Endothelial cell (in vitro differentiated cells): ENCODE results near the gene RSRP1. TPM values are rescaled to one million over a fixed set of nuclear protein-coding genes. Genes with fewer than 3 reads are reported as not detected.

Experiments
- DNase-seq: peaks from one replicate; pipeline ENCODE4 v3.0.0; 2021; ENCODE audit warnings: low spot score
- H3K27ac Mint-ChIP-seq: one replicate; pipeline ENCODE4 v1.8.0; 2021; ENCODE audit warnings: mixed read lengths, inconsistent platforms; ENCODE audit not compliant: unreplicated experiment
- H3K27me3 Mint-ChIP-seq: one replicate; pipeline ENCODE4 v1.8.0; 2021; ENCODE audit warnings: mild to moderate bottlenecking, moderate library complexity, mixed read lengths, inconsistent platforms; ENCODE audit not compliant: unreplicated experiment
- H3K36me3 Mint-ChIP-seq: one replicate; pipeline ENCODE4 v1.8.0; 2021; ENCODE audit warnings: mild to moderate bottlenecking, low read depth, mixed read lengths, inconsistent platforms; ENCODE audit not compliant: unreplicated experiment
- H3K4me1 Mint-ChIP-seq: one replicate; pipeline ENCODE4 v1.8.0; 2021; ENCODE audit warnings: mild to moderate bottlenecking, mixed read lengths, inconsistent platforms; ENCODE audit not compliant: unreplicated experiment
- H3K4me3 Mint-ChIP-seq: one replicate; pipeline ENCODE4 v1.8.0; 2021; ENCODE audit warnings: mild to moderate bottlenecking, mixed read lengths, inconsistent platforms; ENCODE audit not compliant: unreplicated experiment
- H3K9me3 Mint-ChIP-seq: one replicate; pipeline ENCODE4 v1.8.0; 2021; ENCODE audit warnings: mixed read lengths, inconsistent platforms; ENCODE audit not compliant: unreplicated experiment
- CTCF ChIP-seq: fragments of 200-600 bp; sonication (generic); IDR thresholded peaks from one replicate; pipeline ENCODE4 v1.5.0; 2021; ENCODE audit warnings: antibody characterized with exemption; ENCODE audit not compliant: unreplicated experiment
- total RNA-seq: library from RNA; stranded (reverse); fragmentation: NEBNext Ultra II Directional; extraction: Animal tissue kit (Norgen Biotek cat#: 25700); gene quantifications from one replicate; pipeline ENCODE4 v1.2.1, GENCODE V29; 2021; ENCODE audit not compliant: unreplicated experiment

The RSRP1 gene
- total RNA-seq, 1 donor from 2014 or later = 119 TPM

GRCh38 chr1:25212725-25213124 lies 34.5 kb downstream of the RSRP1 start:
- Mint-ChIP-seq H3K36me3 (peaks cover 7% of the 10 kb centered on the region), H3K4me3 (no peak overlapping the region), H3K4me1 (peaks cover 16% of the 10 kb centered on the region), H3K9me3 (no peaks in the 10 kb centered on the region), H3K27ac (no peak overlapping the region), H3K27me3 (peaks cover under 1% of the 10 kb centered on the region)
- no peak for TF ChIP-seq CTCF
- DNase-seq = no peak

DNA sequence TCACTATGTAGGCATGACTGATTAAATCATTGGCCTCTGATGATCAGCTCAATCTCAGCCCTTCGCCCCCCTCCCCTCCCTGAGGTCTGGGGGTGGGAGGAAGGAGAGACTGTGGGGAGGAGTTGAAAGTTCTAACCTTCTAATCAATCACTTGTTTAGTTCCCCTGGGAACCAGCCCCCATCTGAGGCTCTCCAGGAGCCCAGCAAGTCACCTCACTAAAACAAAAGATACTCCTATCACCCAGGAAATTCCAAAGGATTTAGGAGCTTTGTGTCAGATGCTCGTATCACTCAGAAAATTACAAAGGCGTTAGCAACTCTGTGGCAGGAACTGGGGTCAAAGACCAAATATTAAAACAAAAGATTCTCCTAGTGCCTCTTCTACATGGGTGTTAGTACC lies 36.5 kb downstream of the RSRP1 start:
- Mint-ChIP-seq H3K4me1 (peaks cover 14% of the 10 kb centered on the region), H3K36me3 (no peaks in the 10 kb centered on the region), H3K27ac (no peak overlapping the region), H3K27me3 (no peaks in the 10 kb centered on the region), H3K4me3 (no peak overlapping the region), H3K9me3 (no peaks in the 10 kb centered on the region)
- no peak for DNase-seq
- no peak for TF ChIP-seq CTCF

GRCh38 chr1:25209516-25209915 lies 37.7 kb downstream of the RSRP1 start:
- Mint-ChIP-seq H3K27me3 (no peaks in the 10 kb centered on the region), H3K4me1 (peaks cover 14% of the 10 kb centered on the region), H3K4me3 (no peak overlapping the region), H3K9me3 (no peaks in the 10 kb centered on the region), H3K36me3 (no peaks in the 10 kb centered on the region), H3K27ac (no peak overlapping the region)
- DNase-seq = no peak
- TF ChIP-seq CTCF = no peak

- Mint-ChIP-seq H3K4me3 (no peak overlapping the region), H3K36me3 (no peaks in the 10 kb centered on the region), H3K4me1 (peaks cover 14% of the 10 kb centered on the region), H3K9me3 (no peaks in the 10 kb centered on the region), H3K27me3 (no peaks in the 10 kb centered on the region), H3K27ac (no peak overlapping the region)
- no peak for TF ChIP-seq CTCF
- no peak for DNase-seq
Observed at GRCh38 chr1:25208561-25209222, 38.6 kb downstream of the RSRP1 start.

DNA sequence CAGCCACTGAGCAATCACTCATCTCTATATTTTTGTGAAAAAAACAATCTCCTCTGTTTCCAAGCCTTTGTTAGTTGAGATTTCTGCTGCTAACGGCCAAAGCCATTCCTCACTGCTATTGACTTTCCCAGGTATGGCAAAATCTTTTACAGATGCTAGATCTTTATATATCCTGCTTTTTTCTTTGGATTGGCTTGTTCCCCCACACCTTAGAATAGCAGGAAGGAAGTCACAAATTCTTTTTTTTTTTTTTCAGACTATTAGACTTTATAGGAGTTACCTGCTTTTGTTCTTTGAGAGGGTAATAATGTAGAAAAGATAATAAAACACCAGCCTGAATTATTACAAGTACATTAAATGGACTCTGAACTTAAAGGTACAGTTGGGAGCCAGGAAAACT lies 39.2 kb downstream of the RSRP1 start:
- Mint-ChIP-seq H3K27ac (no peak overlapping the region), H3K9me3 (no peaks in the 10 kb centered on the region), H3K27me3 (no peaks in the 10 kb centered on the region), H3K4me1 (peaks cover 14% of the 10 kb centered on the region), H3K36me3 (no peaks in the 10 kb centered on the region), H3K4me3 (no peak overlapping the region)
- DNase-seq = no peak
- no peak for TF ChIP-seq CTCF
